ENCODE results near the gene PSMC3. TPM values are rescaled to one million over a fixed set of nuclear protein-coding genes. Genes with fewer than 3 reads are reported as not detected.

Gene PSMC3
- polyA plus RNA-seq, 1 experiment = 191 TPM

GRCh38 chr11:47403571-47403970 lies 22.7 kb downstream of the PSMC3 start:
- no peak for DNase-seq (ENCODE audit: low read depth)
- CTCF ChIA-PET = interaction anchor here (0.9 to 3.9 kb wide), 2 partner anchors 13 to 30 kb away, joined by 3 to 20 read pairs; no protein-coding TSS in a partner anchor
- Histone ChIP-seq H3K4me3 (ENCODE audit: low read depth, low read length) (no peak overlapping the region), H3K36me3 (ENCODE audit: control insufficient read depth, insufficient read depth, low read length) (no peaks in the 10 kb centered on the region), H3K27me3 (ENCODE audit: control insufficient read depth, insufficient read depth, low read length) (no peaks in the 10 kb centered on the region)
- POLR2A ChIA-PET = no interaction called here
- TF ChIP-seq CTCF (IDR thresholded peaks at IDR 0.05; ENCODE audit: insufficient read depth, low read depth, low read length) = no peak

GRCh38 chr11:47403135-47403534 lies 23.1 kb downstream of the PSMC3 start:
- no peak overlapping the region for H3K4me3 ChIP-seq (ENCODE audit: low read depth, low read length)
- no peaks in the 10 kb centered on the region for H3K36me3 ChIP-seq (ENCODE audit: control insufficient read depth, insufficient read depth, low read length)
- no peak for DNase-seq (ENCODE audit: low read depth)
- TF ChIP-seq CTCF (IDR thresholded peaks at IDR 0.05; ENCODE audit: insufficient read depth, low read depth, low read length) = no peak
- ChIA-PET CTCF (interaction anchor here (0.9 to 3.9 kb wide), 2 partner anchors 13 to 30 kb away, joined by 3 to 20 read pairs; no protein-coding TSS in a partner anchor), POLR2A (no interaction called here)
- H3K27me3 ChIP-seq (ENCODE audit: control insufficient read depth, insufficient read depth, low read length) = no peaks in the 10 kb centered on the region

GRCh38 chr11:47400768-47401279 lies 25.4 kb downstream of the PSMC3 start:
- Histone ChIP-seq H3K27me3 (ENCODE audit: control insufficient read depth, insufficient read depth, low read length) (no peaks in the 10 kb centered on the region), H3K36me3 (ENCODE audit: control insufficient read depth, insufficient read depth, low read length) (no peaks in the 10 kb centered on the region), H3K4me3 (ENCODE audit: low read depth, low read length) (no peak overlapping the region)
- no peak for TF ChIP-seq CTCF (IDR thresholded peaks at IDR 0.05; ENCODE audit: insufficient read depth, low read depth, low read length)
- DNase-seq (ENCODE audit: low read depth) = no peak
- POLR2A ChIA-PET = interaction anchor here (0.6 kb wide), 1 partner anchor 12 kb away, joined by 3 read pairs; no protein-coding TSS in a partner anchor
- CTCF ChIA-PET = interaction anchor here (0.6 kb wide), 1 partner anchor 27 kb away, joined by 4 read pairs; no protein-coding TSS in a partner anchor

DNA sequence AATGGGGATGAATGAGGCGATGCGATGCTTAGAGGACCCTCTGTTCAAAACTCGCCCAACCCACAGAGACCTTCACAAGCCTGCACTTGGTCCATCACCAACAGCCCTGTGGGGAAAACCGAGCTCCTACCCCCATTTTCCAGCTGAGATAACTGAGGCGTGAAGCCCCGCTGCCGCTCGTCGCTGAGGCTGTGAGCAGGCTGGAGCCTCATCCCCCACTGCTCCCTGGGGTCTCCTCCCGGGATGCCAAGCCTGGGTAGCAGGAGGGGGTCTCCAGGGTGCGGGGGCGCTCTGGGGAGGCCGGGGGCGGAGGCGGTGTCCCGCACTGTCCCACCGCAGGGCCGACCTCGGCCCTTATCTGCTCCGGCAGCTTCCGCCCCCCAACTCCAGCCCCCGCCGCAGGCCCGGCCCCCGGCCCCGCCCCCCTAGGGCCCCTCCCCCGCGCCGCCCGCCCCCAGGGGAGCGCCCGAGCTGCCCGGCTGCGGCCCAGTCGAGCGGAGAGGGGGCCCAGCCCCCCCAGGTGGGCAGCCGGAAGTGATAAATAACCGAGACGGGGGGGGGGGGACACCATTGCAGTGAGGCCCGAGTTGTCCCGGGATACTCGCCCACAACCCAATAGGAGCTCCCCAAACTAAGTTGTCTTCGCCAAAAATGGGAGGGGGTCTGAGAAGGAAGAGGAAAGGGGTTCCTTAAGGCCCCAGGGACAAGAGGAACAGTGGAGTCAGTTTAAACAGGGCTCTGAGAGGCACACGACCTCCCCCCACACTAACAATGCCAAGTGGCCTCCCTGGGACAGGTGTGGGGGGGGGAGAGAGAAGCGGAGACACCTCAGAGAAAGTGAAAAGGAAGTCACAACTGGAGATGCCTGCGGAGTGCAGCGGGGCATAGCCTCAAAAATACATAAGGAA lies 26.1 kb downstream of the PSMC3 start:
- CTCF ChIA-PET = interaction anchor here (0.6 to 1.6 kb wide), 7 partner anchors 12 to 342 kb away, joined by 3 to 11 read pairs (median 3); no protein-coding TSS in a partner anchor
- no peak for TF ChIP-seq CTCF (IDR thresholded peaks at IDR 0.05; ENCODE audit: insufficient read depth, low read depth, low read length)
- DNase-seq (ENCODE audit: low read depth) = no peak
- H3K27me3 ChIP-seq (ENCODE audit: control insufficient read depth, insufficient read depth, low read length) = no peaks in the 10 kb centered on the region
- no peaks in the 10 kb centered on the region for H3K36me3 ChIP-seq (ENCODE audit: control insufficient read depth, insufficient read depth, low read length)
- H3K4me3 ChIP-seq (ENCODE audit: low read depth, low read length) = peak overlapping the region; percentile 47
- POLR2A ChIA-PET = interaction anchor here (0.6 kb wide), 1 partner anchor 13 kb away, joined by 3 read pairs; no protein-coding TSS in a partner anchor

GRCh38 chr11:47398551-47398950 lies 27.7 kb downstream of the PSMC3 start:
- ChIA-PET POLR2A (no interaction called here), CTCF (interaction anchor here (1.0 to 1.6 kb wide), 2 partner anchors 13 to 24 kb away, joined by 7 to 11 read pairs; no protein-coding TSS in a partner anchor)
- no peak for TF ChIP-seq CTCF (IDR thresholded peaks at IDR 0.05; ENCODE audit: insufficient read depth, low read depth, low read length)
- Histone ChIP-seq H3K27me3 (ENCODE audit: control insufficient read depth, insufficient read depth, low read length) (no peaks in the 10 kb centered on the region), H3K4me3 (ENCODE audit: low read depth, low read length) (no peak overlapping the region), H3K36me3 (ENCODE audit: control insufficient read depth, insufficient read depth, low read length) (no peaks in the 10 kb centered on the region)
- no peak for DNase-seq (ENCODE audit: low read depth)
